ENCODE results near the gene TXLNB.

The TXLNB gene

DNA sequence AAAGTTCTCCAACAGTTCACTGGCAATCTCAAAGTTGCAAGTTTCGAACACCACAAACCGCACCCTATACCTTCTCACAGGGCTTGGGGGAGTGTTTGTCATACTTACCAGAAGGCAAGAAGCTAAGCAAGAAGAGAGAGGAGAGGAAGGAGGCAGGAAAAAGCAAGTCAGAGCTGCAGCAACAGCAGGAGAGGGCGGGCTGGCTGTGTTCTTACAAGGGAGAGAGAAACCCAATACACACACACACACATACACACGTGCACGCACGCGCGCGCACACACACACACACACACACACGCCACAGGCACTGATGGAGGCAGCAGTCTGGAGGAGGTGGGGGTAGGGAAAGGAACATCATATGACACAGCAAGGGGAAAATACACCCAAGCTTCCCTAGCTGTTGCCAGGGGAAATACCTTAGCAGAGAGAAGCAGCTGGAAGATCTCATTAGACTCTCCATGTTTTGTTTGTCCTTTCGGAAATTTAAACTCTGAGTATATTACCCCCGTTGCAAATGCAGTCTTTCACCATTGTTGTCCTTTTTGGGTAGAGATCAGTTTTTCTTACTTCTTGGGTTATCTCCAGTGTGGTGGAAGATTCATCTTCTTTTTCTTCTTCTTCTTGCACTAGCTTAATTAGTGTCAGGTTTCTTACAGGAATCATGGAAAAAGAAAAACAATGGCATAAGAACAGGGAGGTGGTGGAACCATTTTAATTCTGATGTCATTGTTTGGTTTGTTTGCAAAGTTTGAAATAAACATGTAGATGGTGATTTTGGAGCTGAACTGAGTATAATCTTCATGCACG lies at the start of gene TXLNB:
TSS of gene TXLNB (minus strand) at position 186 of the 807 bp plus-strand sequence. CDS start 3,099 bp downstream, outside the sequence.
- DNase-seq = peak; percentile 79

DNA sequence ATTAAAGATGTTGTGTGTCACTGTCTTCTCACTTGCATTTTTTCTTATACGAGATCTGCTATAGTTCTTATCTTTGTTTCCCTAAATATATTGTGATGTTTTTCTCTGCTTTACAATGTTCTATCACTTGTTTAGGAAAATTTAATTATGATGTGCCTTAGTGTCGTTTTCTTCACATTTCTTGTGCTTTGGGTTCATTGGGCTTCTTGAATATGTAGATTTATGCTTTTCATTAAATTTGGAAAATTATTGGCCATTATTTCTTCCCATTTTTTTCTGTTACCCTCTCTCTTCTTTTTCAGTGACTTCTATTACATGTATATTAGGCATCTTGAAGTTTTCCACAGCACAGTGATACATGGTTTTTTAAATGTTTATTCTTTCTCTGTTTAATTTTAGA lies 49.3 kb upstream of the TXLNB start:
- no peak for DNase-seq

DNA sequence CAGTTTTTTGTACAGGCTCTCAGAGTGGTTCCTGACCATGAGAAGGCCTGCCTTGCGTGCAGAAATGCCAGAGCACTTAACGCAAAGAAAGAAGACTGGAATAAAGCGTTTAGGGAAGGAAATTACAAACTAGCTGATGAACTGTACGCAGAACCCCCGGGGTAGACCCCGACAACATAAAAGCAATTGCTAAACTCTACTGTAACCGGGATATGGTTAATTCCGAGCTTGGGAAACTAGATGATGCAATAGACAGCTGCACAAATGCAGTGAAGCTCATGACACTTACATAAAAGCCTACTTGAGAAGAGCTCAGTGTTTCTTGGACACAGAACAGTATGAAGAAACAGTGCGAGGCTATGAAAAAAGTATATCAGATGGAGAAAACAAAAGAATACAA lies 47.0 kb upstream of the TXLNB start:
- DNase-seq = no peak

DNA sequence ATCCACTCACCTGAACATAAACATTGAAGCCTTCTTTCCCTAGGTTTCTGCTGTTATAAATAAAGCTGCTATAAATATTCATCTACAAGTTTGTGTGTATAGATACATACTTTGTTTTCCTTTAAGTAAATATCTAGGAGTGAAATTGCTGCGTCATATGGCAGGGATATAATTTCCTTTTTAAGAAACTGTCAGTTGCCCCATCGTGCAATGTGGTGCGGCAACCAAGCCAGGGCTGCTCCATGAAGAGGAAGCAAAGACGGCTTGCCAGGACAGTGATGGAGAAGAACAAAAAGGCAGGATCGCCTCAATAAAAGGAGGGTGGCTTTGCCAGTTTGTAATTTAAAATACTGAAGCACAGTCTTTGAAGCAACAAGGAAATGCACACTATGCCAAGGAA lies 46.0 kb upstream of the TXLNB start:
- no peak for DNase-seq

DNA sequence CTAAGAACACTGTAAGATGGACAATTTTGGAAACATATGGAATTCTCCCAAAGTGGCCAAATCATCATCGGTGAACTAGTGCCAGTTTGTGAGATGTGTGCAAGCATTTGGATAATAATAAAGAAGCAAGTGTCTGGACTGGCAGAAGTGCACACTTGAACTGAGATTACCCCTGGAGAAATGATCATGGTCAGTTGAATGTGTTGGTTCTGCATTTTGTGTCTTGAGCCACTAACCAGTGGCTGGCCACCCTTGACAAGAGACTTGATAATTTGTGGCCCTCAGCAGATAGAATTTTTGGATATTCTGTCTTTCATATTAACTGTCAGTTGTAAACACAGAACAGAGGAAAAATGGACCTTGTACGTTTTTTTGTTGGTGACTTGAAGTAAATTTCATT lies 45.2 kb upstream of the TXLNB start:
- DNase-seq = no peak

DNA sequence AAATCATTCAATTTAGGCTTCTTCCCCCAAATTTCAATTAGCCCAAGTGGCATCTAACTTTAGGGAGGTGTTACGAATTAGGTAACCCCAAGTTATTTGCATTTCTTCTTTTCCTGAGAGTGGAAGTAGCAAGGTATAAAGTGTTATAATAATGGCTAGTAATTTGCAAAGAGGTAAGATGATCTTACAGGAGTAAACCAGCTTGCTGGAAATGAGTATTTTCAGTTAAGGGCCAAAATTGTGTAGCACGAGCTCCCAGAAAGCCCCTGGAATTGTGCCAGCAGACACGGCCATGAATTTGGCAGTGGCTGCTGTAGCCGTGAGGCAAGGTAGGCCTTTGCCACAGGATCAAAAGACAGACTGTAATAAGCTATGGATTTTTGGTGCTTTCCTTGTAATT lies 44.7 kb upstream of the TXLNB start:
- no peak for DNase-seq

DNA sequence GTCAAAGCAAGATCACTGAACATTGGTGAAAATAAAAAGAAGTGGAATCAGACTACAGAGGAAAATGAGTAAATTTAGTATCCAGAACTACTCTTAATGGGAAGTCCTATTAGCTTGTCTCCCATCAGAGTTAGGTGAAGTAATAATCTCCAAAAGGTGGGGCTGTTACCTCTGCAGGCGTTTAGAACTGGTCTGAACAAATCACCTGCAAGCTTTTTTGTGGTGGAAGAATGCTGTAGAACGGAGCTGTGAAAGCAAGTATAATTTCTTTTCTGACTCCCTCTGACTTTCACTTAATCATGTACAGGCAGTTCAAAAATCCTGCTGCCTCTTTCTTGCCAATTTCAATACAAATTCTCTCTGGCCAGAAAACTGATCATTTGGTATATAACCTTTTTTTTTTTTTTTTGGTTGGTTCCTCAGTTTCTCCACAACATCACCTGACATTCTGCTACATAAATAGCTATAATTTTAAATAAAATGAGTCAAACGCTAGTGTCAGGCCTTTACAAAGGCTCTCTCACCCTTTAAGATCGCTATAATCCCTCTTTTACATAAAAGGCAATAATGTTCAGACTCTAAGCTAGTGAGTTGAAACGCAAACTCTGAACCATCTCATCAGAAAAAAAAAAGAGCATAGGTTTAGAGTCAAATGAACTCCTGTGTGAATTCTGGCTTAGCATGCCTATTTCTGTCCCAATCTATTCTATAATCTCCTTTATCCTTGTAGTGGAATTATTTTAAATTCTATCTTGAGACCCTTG lies 43.8 kb upstream of the TXLNB start:
- DNase-seq = no peak

DNA sequence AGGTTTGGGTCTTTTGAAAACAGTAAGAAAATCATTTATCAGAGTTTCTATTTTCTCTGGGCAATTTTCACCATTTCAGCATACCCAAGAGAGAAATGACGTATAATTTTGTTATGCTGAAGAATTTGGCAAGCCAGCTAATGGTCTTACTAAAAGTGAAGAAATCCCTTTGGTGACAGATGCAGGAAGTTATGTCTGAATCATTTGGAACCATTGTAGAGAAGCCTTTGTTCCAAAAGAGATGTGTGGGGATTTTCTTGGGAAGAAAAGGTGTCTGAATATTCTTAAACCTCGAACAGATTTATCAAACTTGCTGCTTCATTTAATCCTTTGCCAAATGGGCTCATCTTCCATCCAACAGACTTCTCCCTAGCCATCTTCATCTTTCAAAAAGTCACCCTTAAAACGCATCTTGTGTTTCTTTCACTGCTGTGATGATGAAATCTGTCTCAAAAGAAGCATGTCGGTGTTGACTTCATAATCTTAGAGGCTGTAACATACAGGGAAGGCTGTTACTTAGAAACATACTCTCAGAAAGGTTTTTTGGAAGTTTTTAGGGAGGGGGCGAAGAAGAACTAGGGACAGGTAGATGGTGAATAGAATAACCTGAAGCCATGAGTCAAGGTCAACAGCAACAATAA lies 43.1 kb upstream of the TXLNB start:
- no peak for DNase-seq

DNA sequence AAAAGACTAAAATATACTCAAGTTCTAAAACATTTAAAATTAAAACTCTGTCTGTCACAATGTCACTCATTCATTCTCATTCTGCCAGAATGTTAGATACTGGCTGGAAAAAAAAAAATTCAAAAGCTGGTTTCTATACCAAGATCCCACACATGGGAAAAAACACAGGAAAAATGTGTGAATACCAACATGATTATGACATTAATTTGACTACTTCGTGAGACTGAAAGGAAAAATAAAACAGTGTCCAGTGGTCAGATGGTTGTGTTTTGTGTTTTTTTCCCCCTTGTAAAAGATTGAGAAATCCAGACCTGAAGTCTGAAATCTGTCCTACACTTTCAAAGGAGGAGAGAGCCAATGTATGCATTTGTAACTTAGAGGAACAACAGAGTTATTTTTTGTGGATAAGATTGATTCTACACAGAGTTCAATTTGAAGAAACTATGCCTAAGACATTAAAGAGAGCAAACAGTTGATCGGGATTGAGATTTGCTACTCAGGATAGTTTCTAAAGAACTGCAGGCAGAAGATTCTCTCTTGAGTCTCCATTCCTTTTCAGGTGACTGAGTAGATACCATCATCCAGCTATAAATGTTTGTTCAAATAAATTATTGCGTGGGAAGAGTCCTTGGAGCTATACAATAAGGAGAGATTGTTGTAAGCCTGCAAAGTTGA lies 39.2 kb upstream of the TXLNB start:
- no peak for DNase-seq

DNA sequence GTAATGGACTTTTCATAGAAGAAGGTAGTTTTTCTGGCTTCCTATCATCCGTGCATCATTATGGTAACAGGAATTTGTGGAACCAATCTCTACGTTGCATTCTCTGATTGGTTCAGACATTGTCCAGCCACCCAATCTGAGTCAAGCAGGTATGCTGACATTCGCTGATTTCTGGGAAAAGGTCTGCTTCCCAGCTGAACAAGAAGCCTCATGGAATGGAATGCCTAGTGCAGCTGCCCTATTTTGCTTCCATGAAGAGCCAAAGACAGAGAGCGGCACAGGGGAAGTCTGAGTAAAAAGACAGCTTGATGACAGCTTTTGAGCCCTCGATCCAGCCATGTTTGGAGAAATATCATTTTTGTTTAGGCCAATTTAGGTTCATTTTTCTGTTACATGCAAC lies 38.5 kb upstream of the TXLNB start:
- DNase-seq = no peak

DNA sequence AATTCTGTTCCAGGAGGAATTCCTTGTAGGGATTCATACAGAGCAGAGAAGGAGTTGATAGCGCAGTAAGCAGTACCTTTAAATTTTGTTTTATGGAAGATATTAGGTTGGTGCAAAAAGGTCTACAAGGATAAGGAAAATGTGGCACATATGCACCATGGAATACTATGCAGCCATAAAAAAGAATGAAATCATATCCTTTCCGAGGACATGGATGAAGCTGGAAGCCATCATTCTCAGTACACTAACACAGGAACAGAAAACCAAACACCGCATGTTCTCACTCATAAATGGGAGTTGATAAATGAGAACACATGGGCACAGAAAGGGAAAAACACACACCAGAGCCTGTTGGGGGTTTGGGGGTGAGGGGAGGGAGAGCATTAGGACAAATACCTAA lies 37.4 kb upstream of the TXLNB start:
- DNase-seq = no peak

DNA sequence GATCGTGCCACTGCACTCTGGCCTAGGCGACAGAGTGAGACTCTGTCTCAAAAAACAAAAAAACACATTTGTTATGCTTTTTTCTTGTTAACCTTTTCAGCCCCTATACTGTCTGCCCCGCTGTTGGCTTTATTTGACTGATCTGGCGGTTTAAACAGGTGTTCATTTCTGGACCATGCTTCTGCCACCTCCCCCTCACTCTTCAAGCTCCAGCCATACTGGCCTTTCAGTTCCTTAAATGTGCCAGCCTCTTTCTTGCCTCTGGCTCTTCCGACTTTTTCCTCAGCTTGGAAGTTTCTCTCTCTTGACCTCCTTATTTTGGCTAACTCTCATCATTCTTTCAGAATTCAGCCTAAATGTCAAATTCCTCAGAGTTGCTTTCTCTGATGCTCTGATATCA lies 35.2 kb upstream of the TXLNB start:
- DNase-seq = no peak

DNA sequence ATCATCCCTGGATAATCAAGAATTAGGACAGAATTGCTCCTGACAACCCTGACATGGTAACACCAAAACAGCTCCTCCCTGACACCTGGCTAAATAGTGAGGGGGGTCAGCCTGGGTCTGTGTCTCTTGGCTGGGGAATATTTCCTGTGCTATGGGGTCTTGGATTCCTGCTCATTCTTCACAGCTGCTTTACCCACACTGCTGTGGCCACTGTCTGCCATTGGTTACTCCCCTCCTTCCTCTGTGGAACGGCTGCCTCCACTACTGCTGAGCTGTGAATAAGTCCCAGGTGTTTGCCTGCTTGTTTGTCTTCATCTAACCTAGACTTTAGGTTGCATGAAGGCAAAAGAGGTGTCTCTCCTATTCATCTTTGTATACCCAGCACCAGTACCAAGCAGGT lies 33.9 kb upstream of the TXLNB start:
- no peak for DNase-seq

DNA sequence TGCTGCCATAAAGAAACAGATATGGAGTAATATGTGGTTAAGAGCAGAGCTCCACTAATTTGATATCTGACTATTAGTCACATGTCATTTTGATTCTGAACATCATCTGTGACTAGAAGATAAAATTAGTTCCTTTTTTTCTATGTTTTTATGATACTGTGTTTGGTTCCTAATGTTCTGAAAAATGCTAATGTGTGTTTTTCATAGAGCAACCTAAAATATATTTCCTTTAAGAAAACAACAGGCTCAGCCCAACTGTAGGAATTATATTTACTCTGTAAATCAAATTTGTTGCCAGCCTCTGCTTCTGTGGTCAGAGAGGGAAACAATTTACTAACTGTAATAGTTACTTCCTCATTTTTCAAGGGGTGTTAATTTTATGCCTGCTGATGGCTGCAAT lies 33.3 kb upstream of the TXLNB start:
- DNase-seq = no peak

DNA sequence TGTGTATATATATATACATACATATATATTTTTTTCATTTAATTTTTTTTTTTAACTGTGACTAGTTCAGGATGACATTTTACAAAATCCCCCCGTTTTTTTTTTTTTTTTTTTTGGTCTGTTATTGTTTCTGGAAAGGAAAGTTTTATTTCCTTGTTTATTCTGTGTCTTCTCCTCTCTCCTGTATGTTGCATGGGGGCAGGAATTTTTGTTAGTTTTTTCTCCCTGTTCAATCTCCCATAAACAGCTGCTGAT lies 32.4 kb upstream of the TXLNB start:
- no peak for DNase-seq

DNA sequence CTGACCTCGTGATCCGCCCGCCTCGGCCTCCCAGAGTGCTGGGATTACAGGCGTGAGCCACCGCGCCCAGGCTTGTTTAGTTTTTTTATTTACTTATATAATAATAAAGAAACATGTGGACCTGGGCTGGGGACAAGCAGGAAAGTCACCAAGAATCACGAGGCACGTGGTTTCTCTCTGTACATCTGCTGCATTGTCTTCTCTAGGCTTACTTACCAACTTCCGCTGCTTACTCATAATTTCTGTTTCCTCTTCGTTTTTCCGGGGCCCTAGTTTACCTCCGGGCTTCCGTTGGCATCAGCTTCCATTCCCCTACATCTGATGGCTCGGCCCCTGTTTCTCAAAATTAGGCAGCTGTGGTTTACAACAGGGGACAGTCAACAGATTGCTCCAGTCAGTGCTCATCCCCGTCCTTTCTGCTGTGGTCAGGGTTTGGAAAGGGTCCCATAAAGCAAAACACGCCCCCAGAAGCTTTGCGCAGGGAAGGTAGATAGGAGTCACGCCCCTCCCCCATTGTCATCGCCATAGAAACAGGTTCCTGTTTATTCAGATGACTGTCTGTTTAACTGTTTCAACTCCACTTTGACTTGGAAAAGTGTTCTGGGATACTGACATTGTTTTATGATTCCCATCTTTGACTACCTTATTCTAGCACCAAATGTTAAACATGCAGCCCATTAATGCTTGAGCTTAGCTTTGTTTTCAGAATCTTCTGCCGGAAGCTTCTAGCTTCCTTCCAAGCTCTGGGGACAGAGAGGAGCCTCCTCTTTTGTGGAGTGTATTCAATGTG lies 31.9 kb upstream of the TXLNB start:
- DNase-seq = no peak

DNA sequence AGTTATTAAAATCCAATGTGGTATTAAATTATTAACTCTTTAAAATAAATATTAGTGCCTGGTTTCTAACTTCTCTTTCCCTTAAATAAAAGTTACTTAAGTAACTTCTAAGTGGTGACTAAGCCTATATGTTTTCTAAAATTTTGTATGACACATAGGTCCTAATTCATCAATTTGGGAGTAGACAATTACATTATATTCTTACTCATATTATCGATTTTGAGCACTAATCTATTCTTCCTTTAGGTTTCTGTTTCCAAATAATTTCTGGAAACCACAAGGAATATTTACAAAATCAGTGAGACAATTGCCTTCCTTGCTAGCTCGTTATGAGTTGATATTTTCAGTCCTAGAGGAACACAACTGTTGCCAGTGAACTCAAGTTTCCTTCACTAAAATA lies 28.3 kb upstream of the TXLNB start:
- DNase-seq = no peak

DNA sequence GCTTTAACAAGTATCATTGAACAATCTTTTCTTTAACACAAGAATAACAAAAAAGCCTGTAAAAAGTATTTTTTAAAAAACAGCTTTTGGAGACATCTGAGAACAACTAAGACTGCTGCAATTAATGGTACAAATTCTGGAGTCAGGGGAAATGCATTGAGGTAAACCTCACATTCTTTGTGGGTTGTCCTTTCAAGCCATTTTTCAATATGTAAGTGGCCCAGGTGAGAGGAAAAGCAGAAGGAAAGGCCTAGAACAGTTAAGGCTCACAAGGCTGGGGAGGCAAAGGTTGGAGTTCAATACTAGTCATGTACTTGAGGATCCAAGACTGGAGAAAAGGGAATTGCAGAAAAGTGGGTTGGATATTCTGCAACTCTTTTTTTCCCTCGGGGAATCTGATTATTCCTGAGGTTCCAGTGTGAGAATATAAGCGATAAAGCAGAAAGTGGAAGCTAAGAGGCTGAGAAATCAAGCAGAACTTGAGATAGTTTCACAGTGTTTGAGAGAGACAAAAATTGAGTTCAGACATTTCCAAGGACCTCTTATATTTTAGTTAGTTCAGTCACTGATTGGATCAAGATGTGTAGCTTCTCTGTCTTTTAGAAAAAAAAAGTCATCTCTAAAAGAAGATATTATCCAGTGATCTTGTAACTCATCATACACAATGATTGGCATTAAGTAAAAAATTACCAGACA lies 25.0 kb upstream of the TXLNB start:
- no peak for DNase-seq

DNA sequence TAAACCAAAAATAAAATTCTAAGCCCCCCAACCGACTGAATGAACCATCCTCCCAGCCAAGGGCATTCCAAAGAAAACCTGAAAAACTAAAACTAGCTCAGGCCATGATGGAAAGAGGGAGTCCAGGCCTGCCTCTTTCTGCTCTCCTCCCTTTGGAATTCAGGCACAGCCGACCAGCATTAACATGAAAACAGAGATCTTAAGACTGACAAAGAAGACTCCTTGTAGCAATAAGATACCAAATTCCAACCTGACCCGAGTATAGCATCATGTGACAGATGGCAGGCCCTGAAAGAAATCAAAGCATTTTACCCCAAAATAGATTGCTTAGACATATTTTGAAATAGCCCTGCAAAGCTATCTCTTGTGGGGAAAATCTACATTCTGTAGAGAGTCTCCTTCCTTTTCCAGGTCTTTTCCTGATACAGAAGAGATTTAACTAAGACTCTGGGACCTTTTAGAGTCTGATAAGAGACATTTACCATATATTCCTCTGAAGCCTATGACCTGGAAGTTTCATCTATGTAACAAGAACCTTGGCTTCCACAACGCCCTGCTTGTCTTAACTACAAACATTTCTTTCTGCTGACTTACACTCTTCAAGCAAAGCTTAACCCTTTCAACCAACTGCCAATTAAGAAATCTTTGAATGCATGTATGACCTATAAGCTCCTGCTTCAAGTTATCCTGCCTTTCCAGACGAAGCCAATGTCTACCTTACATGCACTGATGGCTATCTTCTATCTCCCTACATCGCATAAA lies 22.2 kb upstream of the TXLNB start:
- no peak for DNase-seq

DNA sequence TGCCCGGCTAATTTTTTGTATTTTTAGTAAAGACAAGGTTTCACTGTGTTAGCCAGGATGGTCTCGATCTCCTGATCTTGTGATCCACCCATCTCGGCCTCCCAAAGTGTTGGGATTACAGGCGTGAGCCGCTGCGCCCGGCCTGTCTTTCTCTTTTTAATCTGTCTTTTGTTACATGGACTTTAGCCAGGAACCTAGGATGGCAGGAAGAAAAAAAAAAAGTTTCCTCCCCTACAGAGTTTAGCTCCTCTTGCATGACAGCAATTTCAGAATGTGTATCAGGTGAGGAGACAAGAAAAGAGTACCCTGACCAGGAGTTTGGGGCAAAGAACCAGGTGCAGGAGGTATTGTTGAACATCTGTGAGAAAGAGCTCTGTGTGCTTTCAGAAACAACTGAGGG lies 21.4 kb upstream of the TXLNB start:
- no peak for DNase-seq

DNA sequence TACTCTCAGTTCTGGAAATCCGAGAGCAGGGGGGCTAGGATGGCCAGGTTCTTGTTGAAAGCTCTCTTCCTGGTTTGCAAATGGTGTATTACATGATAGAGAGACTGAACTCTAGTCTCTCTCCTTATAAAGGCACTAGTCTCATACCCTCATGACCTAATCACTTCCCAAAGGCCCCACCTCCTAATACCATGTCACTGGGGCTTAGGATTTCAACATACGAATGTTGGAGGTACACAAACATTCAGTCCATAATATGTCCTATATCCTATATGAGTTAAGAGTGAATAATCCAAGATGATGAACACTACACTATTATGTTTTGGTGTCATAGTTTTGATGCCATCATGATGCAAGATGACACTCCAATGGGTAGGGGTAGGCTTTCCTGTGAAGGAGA lies 20.0 kb upstream of the TXLNB start:
- DNase-seq = no peak
